SU-DHL-6 (cell line): Measurements from ENCODE around the gene IRF2BPL.
A peak's percentile ranks its signal among the peaks of the same experiment; 100 is the strongest.

Experiments
- H2AFZ ChIP-seq: fragments of 200-600 bp; sonication (generic); 2 replicates; pipeline ENCODE4 v1.6.1; 2014; ENCODE audit warnings: low read depth, mild to moderate bottlenecking, moderate library complexity, mixed read lengths, antibody characterized with exemption, low read length; ENCODE audit not compliant: severe bottlenecking
- H3F3A ChIP-seq: fragments of 200-600 bp; shearing (Covaris generic); 2 replicates; pipeline ENCODE4 v1.6.0; 2016; ENCODE audit warnings: antibody characterized with exemption, mild to moderate bottlenecking; ENCODE audit not compliant: insufficient read depth
- H3K27ac ChIP-seq: fragments of 200-600 bp; sonication (generic); 2 replicates; pipeline ENCODE4 v1.5.1; 2016; ENCODE audit warnings: low read depth, mild to moderate bottlenecking, low read length, moderate library complexity, mixed read lengths
- H3K27me3 ChIP-seq: fragments of 200-600 bp; sonication (generic), shearing (Covaris generic); 2 replicates; pipeline ENCODE4 v1.6.0; 2014; ENCODE audit warnings: mild to moderate bottlenecking, low read length
- H3K36me3 ChIP-seq: fragments of 200-600 bp; sonication (generic); 2 replicates; pipeline ENCODE4 v1.6.1; 2014; ENCODE audit warnings: mild to moderate bottlenecking, low read length, mixed read lengths
- H3K4me2 ChIP-seq: fragments of 300-600, 200-600 bp; shearing (Covaris generic), sonication (generic); 2 replicates; pipeline ENCODE4 v1.6.0; 2014; ENCODE audit warnings: low read length, low read depth, mild to moderate bottlenecking; ENCODE audit not compliant: poor library complexity, severe bottlenecking
- H3K4me3 ChIP-seq: fragments of 200-600 bp; sonication (generic); 2 replicates; pipeline ENCODE4 v1.5.1; 2014; ENCODE audit warnings: antibody characterized with exemption, low read length, mild to moderate bottlenecking, mixed read lengths; ENCODE audit not compliant: insufficient read depth, poor library complexity, severe bottlenecking
- H3K79me2 ChIP-seq: fragments of 200-600 bp; sonication (generic); 2 replicates; pipeline ENCODE4 v1.6.1; 2014; ENCODE audit warnings: mild to moderate bottlenecking, low read length, moderate library complexity; ENCODE audit not compliant: insufficient read depth
- H3K9ac ChIP-seq: fragments of 200-600 bp; sonication (generic); 2 replicates; pipeline ENCODE4 v1.7.0; 2014; ENCODE audit warnings: mild to moderate bottlenecking, low read length
- H3K9me2 ChIP-seq: fragments of 200-600 bp; sonication (generic); replicated peaks from 2 replicates; pipeline ENCODE4 v1.6.1; 2014; ENCODE audit warnings: low read length; ENCODE audit not compliant: insufficient read depth
- H3K9me3 ChIP-seq: fragments of 200-600 bp; sonication (generic); 2 replicates; pipeline ENCODE4 v1.6.1; 2014; ENCODE audit warnings: low read length, mixed read lengths; ENCODE audit not compliant: insufficient read depth
- H4K20me1 ChIP-seq: fragments of 200-600 bp; sonication (generic); 2 replicates; pipeline ENCODE4 v1.6.1; 2014; ENCODE audit warnings: low read depth, mild to moderate bottlenecking, antibody characterized with exemption, low read length, moderate library complexity, mixed read lengths
- CTCF ChIP-seq: fragments of 200-600 bp; sonication (generic); IDR thresholded peaks from one replicate; pipeline ENCODE4 v1.5.1; 2017; ENCODE audit warnings: antibody characterized with exemption, mild to moderate bottlenecking, low read length, moderate library complexity; ENCODE audit not compliant: insufficient read depth, poor library complexity, severe bottlenecking
- EZH2phosphoT487 ChIP-seq: fragments of 200-600 bp; sonication (generic), shearing (Covaris generic); conservative IDR thresholded peaks from 2 replicates; pipeline ENCODE4 v1.6.1; 2018; ENCODE audit warnings: mild to moderate bottlenecking, antibody characterized with exemption, low read length, moderate library complexity, mixed read lengths

IRF2BPL gene

DNA sequence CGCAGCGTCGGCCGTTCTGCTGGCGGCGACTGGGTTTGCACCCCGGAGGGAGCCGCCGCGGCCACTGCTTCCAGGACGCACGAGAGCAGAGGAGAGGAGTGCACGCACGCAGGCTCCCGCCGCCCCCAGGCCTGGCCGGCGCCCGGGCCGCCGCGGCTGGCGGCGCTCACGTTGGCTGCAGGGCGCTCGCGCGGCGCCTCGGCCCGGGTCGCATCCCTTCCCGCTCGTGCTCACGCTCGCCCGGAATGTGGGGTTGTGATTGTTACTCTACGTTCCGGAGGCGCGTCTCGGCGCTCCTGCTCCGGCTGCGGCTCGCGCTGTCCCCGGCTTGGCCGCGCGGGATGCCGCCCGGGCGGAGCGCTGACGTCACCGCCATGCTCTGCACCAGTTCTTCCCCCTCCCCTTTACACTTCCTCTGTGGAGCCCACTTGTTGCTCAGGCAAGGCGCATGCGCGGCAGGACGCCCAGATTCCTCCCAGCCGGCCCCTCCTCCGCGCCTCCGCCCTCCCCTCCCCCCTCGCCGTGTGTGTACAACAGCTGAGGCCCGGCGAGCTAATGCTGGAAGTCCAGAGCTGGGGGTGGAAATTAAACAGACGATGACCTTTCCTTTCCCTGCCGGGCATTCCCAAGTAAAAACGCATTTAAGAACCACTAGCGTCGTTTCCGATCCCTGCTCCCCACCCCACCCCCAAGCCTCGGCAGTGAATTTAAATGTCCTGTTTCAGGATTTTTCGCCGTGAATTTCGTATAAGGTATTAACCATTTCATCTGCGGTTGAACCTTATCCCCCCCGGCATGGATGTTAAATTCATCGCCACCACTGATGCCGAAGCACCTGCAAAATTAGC lies at the start of gene IRF2BPL:
Gene IRF2BPL, minus strand, starts transcription at position 325 of the 848 bp plus-strand sequence. CDS start 916 bp downstream, outside the sequence.
- Histone ChIP-seq H3K79me2 (no peaks in the 10 kb centered on the region), H3K9me3 (no peaks in the 10 kb centered on the region), H3K9ac (peak within 1 kb of the TSS; percentile 75), H3K4me2 (peak within 1 kb of the TSS; percentile 68), H3K27ac (peak within 1 kb of the TSS; percentile 63), H3K36me3 (no peaks in the 10 kb centered on the region), H2AFZ (peak within 1 kb of the TSS; percentile 44), H4K20me1 (no peaks in the 10 kb centered on the region), H3F3A (peaks cover 27% of the 10 kb centered on the region), H3K27me3 (no peaks in the 10 kb centered on the region), H3K9me2 (no peaks in the 10 kb centered on the region), H3K4me3 (peak within 1 kb of the TSS; percentile 61)
- TF ChIP-seq EZH2phosphoT487 (no peak), CTCF (no peak)

GRCh38 chr14:77077040-77077439 lies 48.5 kb upstream of the IRF2BPL start:
- no peak for TF ChIP-seq CTCF
- no peak for TF ChIP-seq EZH2phosphoT487
- no peaks in the 10 kb centered on the region for H3F3A ChIP-seq
- no peaks in the 10 kb centered on the region for H3K36me3 ChIP-seq
- H3K9me3 ChIP-seq, result no peaks in the 10 kb centered on the region
- no peak overlapping the region for H3K4me3 ChIP-seq
- H3K27ac ChIP-seq, result no peak overlapping the region
- H3K9me2 ChIP-seq, result no peaks in the 10 kb centered on the region
- H2AFZ ChIP-seq, result no peak overlapping the region
- H3K79me2 ChIP-seq, result no peaks in the 10 kb centered on the region
- no peaks in the 10 kb centered on the region for H3K27me3 ChIP-seq
- H3K9ac ChIP-seq, result no peak overlapping the region
- no peaks in the 10 kb centered on the region for H4K20me1 ChIP-seq
- no peak overlapping the region for H3K4me2 ChIP-seq

- H3F3A ChIP-seq, result no peaks in the 10 kb centered on the region
- no peak overlapping the region for H3K4me2 ChIP-seq
- no peaks in the 10 kb centered on the region for H3K79me2 ChIP-seq
- H3K27me3 ChIP-seq, result no peaks in the 10 kb centered on the region
- no peaks in the 10 kb centered on the region for H4K20me1 ChIP-seq
- H3K9ac ChIP-seq, result no peak overlapping the region
- no peaks in the 10 kb centered on the region for H3K36me3 ChIP-seq
- H3K9me3 ChIP-seq, result no peaks in the 10 kb centered on the region
- no peak overlapping the region for H3K27ac ChIP-seq
- TF ChIP-seq EZH2phosphoT487 (no peak), CTCF (no peak)
- H3K4me3 ChIP-seq, result no peak overlapping the region
- no peak overlapping the region for H2AFZ ChIP-seq
- H3K9me2 ChIP-seq, result no peaks in the 10 kb centered on the region
Measured at GRCh38 chr14:77076113-77076631, 47.7 kb upstream of the IRF2BPL start.
